Measurements from ENCODE around the gene RPL34.

The RPL34 gene

DNA sequence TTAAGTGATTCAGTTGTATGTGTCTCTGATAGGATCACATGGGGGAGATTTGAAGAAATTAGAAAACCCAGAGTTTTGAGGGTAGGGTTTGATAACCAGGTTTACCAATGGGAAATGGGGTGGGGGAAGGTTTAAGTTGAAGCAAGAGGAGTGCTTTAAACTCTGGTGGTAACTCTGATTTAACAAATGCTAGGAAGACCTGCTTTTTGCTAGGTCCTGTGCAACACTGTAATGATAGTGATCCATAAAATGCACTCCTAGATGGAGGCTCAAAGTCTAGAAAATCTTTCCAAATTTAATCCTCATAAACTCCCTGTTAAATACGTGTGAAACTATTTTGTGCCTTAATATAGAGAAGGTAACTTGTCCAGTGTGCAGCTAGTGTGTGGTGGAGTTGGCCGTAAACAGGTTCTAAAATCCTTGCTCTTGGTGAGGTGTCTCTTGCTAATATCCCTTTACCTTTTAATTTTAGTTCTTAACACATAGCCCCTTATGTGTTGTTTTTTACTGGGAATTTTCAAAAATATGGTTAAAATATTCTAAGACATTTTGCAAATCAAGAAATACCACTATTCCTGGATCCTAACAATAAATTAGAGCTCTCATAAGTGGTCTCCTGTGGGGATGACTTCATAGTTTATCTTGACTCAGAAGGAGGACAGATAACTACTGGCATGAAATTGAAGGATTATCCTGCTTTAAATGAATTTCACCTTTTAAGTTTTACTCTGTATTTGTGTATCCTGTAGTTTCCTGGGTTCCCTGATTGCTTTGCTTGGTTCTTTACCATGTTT lies 4.1 kb downstream of the RPL34 start:
- DNase-seq, result no peak

GRCh38 chr4:108626056-108626455 lies 5.7 kb downstream of the RPL34 start:
- DNase-seq, result no peak

- DNase-seq, result no peak
Measured at GRCh38 chr4:108628411-108628810, 8.0 kb downstream of the RPL34 start.

DNA sequence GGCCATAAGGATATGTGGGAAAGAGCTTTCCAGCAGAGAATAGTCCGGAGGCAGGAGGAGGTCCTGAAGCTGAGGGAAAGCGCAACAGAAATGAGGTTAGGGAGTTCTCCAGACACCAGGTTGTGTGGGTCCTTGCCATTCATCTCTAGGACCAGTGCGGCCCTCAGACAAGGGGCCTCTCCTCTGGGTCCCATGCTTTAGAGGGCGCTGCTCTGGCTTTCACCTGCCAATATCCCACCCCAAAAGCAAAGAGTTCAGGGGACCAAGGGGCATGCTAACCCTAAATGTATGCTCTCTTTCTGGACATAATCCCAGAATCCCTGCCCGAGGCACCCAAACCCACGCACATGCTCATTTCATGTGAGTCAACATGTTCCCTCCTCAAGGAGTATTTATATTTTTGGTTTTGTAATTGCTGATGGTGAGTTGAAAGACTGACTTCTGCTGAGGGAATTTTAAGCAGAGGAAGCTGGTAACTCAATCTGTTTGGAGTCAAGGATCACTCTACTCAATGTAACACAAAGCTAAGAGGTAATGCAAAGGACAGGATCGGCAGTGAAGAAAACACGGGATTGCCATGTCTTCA lies 14.8 kb downstream of the RPL34 start:
- DNase-seq, result no peak

DNA sequence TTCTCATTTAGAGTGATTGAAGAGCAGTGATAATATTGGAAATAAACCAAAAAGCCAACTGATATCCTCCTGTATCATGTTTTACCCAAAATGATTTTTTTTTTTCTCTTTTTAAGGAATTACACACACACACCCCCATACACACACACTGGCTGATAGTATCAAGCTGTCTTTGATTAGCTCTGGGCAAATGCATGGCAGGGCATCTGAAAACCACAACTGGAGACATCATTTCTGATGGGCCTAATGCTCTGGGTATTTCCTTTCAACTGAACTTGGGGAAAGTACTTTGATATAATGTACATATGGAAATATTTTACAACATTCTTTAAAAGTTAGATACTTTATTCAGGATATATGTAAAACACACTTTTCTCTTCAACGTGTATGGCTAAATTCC lies 15.9 kb downstream of the RPL34 start:
- no peak for DNase-seq

- DNase-seq, result no peak
Measured at GRCh38 chr4:108637856-108638255, 17.5 kb downstream of the RPL34 start.

GRCh38 chr4:108644237-108644636 lies 23.9 kb downstream of the RPL34 start:
- no peak for DNase-seq

DNA sequence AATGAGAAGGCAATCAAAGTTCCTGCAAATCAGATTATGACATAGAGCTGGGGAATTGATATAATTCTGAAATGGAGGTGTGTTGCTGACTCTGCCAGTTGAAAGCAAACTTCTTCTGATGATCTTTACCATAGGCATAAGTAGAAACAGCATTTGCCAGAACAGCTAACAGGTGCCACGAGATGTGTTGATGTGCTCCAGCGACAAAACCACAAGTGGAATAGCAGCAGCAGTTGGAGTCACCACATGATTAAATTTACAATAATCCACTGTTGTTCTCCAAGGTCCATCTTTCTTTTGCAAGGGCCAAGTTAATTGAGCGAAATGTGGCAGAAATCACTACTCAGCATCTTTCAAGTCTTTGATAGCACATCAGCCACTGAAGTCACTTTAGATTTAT lies 26.3 kb downstream of the RPL34 start:
- DNase-seq, result no peak

GRCh38 chr4:108649863-108650211 lies 29.5 kb downstream of the RPL34 start:
- DNase-seq, result no peak

DNA sequence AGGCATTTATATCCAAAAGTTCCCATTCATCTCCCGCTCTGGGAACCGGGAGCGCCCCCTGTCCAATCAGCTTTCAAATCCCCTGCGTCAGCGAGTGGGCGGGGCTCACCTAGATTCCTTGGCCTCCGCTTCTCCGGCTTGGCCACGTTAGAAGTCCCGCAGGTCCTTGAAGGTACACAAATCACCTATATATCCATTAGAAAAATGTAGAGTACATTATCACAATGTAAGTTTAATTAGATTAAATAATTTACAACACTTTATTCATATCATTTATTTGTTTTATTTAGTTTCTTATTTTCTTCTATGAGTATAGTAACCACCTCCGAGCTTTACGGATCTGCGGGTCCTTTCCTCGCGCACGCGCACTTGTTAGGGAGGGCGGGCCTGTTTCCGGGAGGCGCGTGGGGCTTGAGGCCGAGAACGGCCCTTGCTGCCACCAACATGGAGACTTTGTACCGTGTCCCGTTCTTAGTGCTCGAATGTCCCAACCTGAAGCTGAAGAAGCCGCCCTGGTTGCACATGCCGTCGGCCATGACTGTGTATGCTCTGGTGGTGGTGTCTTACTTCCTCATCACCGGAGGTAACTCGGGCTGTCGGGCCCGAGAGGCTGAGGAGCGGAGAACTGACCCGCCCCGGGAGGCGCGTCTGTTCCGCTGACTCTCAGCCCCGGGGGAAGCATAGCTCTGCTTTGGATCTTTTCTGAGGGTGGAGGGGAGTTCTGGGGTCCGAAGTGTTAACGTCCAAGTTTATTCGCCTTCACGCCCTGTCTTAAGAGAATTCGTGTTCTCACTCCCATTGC lies 30.0 kb downstream of the RPL34 start, which contains the start of gene OSTC:
Gene OSTC, plus strand, starts transcription at position 388 of the 802 bp plus-strand sequence. Its CDS starts 57 bp downstream, at position 445.
- peak; percentile 86 for DNase-seq

DNA sequence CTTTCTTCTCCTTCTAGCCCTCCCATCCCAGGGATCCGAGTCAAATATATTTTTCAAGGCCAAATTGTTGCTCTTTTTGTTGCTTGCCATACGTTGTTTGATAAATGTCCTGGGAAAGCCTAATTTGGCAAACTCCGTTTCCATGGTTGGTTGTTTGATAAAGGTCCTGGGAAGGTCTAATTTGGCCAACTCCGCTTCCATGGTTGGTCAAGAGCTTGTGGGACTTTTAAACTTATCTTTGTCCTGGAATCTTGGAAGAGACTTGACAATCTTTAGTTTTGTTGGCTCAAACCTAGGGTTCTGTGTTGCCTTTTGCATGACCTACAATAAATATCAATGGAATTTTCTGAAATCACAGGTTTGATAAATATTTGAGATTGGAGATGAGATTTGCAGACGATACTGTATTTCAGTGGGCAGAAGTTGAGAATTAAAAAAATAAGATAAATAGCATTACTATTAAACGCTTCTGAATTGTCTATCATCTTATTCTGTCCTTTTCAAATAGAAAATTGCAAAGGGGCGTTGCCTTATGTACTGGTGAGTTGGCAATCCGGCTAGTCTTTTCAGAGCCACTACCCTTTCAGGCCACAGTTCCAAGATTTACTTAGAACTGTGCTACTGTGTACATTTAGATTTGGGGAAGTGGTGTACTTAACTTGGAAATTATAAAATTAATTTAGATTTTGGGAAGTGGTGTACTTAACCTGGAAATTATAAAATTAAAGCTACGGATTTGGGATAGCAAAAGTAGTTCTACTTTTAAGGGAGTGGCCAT lies 30.8 kb downstream of the RPL34 start:
- DNase-seq, result no peak

GRCh38 chr4:108662629-108663028 lies 42.3 kb downstream of the RPL34 start:
- no peak for DNase-seq

- DNase-seq, result no peak
Measured at GRCh38 chr4:108674356-108674977, 54.1 kb downstream of the RPL34 start.

All from NCI-H1048 (cell line).